ENCODE data around the gene CEBPE. TPM values are rescaled to one million over a fixed set of nuclear protein-coding genes. Genes with fewer than 3 reads are reported as not detected.

The CEBPE gene
- total RNA-seq, result not detected

GRCh38 chr14:23118506-23119362, at the start of gene CEBPE:
CEBPE (minus strand) TSS chr14:23119255; CDS start chr14:23119091, 164 bp downstream.

GRCh38 chr14:23104591-23105347, 14.3 kb downstream of the CEBPE start, which contains the start of gene CIROP:
CIROP (minus strand) TSS chr14:23104989; CDS start chr14:23104920, 69 bp downstream.

GRCh38 chr14:23095196-23096108, 23.6 kb downstream of the CEBPE start, which contains the start of gene C14orf119:
C14orf119 (plus strand) TSS chr14:23095505; CDS start chr14:23097659, 2,154 bp downstream.

GRCh38 chr14:23094666-23095195, 24.3 kb downstream of the CEBPE start, which contains the start of gene ACIN1:
ACIN1 (minus strand) TSS chr14:23095136; CDS start chr14:23095112, 24 bp downstream.

Small RNA genes within 50 kb of the gene (small RNA-seq; reads per million reads assigned to genes)
- not detected for gene RNU6-1138P

Other genes starting within 250 kb of the CEBPE start
- 7.8 TPM for gene LRP10, start 247.5 kb downstream of the CEBPE start, total RNA-seq
- gene REM2, start 236.0 kb downstream of the CEBPE start, total RNA-seq, result 5.5 TPM
- 69.9 TPM for gene RBM23, start 200.1 kb downstream of the CEBPE start, total RNA-seq
- 66.4 TPM for gene PRMT5, start 189.9 kb downstream of the CEBPE start, total RNA-seq
- 25.8 TPM for gene HAUS4, start 162.2 kb downstream of the CEBPE start, total RNA-seq
- 7.2 TPM for gene AJUBA, start 136.7 kb downstream of the CEBPE start, total RNA-seq
- 3.5 TPM for gene C14orf93, start 109.1 kb downstream of the CEBPE start, total RNA-seq
- gene PSMB5, start 84.4 kb downstream of the CEBPE start, total RNA-seq, result 156 TPM
- not detected for gene PSMB11, start 77.0 kb downstream of the CEBPE start, total RNA-seq
- gene CDH24, start 61.7 kb downstream of the CEBPE start, total RNA-seq, result 14.1 TPM
- 91.8 TPM for gene ACIN1, start 24.1 kb downstream of the CEBPE start, total RNA-seq
- gene C14orf119, start 23.8 kb downstream of the CEBPE start, total RNA-seq, result 22.1 TPM
- not detected for gene CIROP, start 14.3 kb downstream of the CEBPE start, total RNA-seq
- 14.8 TPM for gene SLC7A8, start 64.4 kb upstream of the CEBPE start, total RNA-seq
- not detected for gene RNF212B, start 118.7 kb upstream of the CEBPE start, total RNA-seq
- gene HOMEZ, start 166.9 kb upstream of the CEBPE start, total RNA-seq, result 4.6 TPM
- gene PPP1R3E, start 183.6 kb upstream of the CEBPE start, total RNA-seq, result 10.4 TPM
- gene BCL2L2, start 187.6 kb upstream of the CEBPE start, total RNA-seq, result 21.9 TPM
- 92.3 TPM for gene PABPN1, start 202.2 kb upstream of the CEBPE start, total RNA-seq
- 389 TPM for gene SLC22A17, start 233.6 kb upstream of the CEBPE start, total RNA-seq
- 9.7 TPM for gene EFS, start 245.9 kb upstream of the CEBPE start, total RNA-seq

Measured in diencephalon (tissue), 1 donor.